H1 (cell line): ENCODE data around the gene FAM136A. TPM values are rescaled to one million over a fixed set of nuclear protein-coding genes. Genes with fewer than 3 reads are reported as not detected.

ENCODE experiments used
- CTCF ChIA-PET: fragments of 300-600 bp; sonication (Branson Sonifier 250); formaldehyde crosslinking; loops from one replicate; lab custom pipeline; 2021; ENCODE audit not compliant: partially characterized antibody; lab: Charles Lee
- POLR2A ChIA-PET: fragments of 300-600 bp; sonication (Branson Sonifier 250); formaldehyde crosslinking; loops from one replicate; lab custom pipeline; 2021; ENCODE audit warnings: inconsistent platforms; ENCODE audit not compliant: partially characterized antibody; lab: Charles Lee
- DNase-seq, 2 experiments: peaks; one replicate each; pipeline versions ENCODE4 v3.0.0 to v3.0.0-alpha.2; 2010 to 2022; ENCODE audit warnings: low spot score in 2 of 2, low read depth in 1 of 2, mixed read lengths in 1 of 2
- FAIRE-seq: peaks from 2 replicates; lab custom pipeline; 2011; peaks lifted over from hg19 to GRCh38; lab: Jason Lieb, UNC
- H2AFZ ChIP-seq: 2 replicates; pipeline ENCODE4 v1.8.1; 2012; ENCODE audit warnings: low read length, inconsistent platforms
- H2AK5ac ChIP-seq: 2 replicates; pipeline ENCODE4 v1.6.1; 2013; ENCODE audit warnings: low read depth, low read length
- H2BK120ac ChIP-seq: replicated peaks from 2 replicates; pipeline ENCODE3; 2013; ENCODE audit warnings: low read depth, low read length, inconsistent platforms
- H2BK12ac ChIP-seq: 2 replicates; pipeline ENCODE4 v1.6.1; 2013; ENCODE audit warnings: low read depth, low read length
- H2BK15ac ChIP-seq: 2 replicates; pipeline ENCODE4 v1.6.1; 2013; ENCODE audit warnings: low read length
- H2BK20ac ChIP-seq: 2 replicates; pipeline ENCODE4 v1.6.1; 2013; ENCODE audit warnings: low read length
- H2BK5ac ChIP-seq: 2 replicates; pipeline ENCODE4 v1.6.1; 2013; ENCODE audit warnings: low read depth, low read length
- H3K14ac ChIP-seq: 2 replicates; pipeline ENCODE4 v1.6.1; 2013; ENCODE audit warnings: inconsistent platforms; ENCODE audit not compliant: insufficient read length
- H3K18ac ChIP-seq: 2 replicates; pipeline ENCODE4 v1.6.1; 2013; ENCODE audit warnings: low read length; ENCODE audit errors: extremely low read depth
- H3K23ac ChIP-seq: 2 replicates; pipeline ENCODE4 v1.6.1; 2013; ENCODE audit warnings: inconsistent platforms; ENCODE audit not compliant: insufficient read length
- H3K23me2 ChIP-seq: 2 replicates; pipeline ENCODE4 v1.6.1; 2013; ENCODE audit warnings: low read depth, low read length
- H3K27ac ChIP-seq: 2 replicates; pipeline ENCODE4 v1.6.1; 2011; ENCODE audit warnings: low read depth, low read length, inconsistent platforms
- H3K27me3 ChIP-seq, 4 experiments: replicated peaks in 1 of 4; 1 replicate in 1 of 4; 2 replicates in 3 of 4; pipeline versions ENCODE4 v1.6.1 to v1.8.1; 2011 to 2013; ENCODE audit warnings: low read length in 3 of 4, mild to moderate bottlenecking in 3 of 4, inconsistent platforms in 2 of 4, mixed read lengths in 2 of 4, moderate library complexity in 1 of 4; ENCODE audit not compliant: control insufficient read depth in 3 of 4, insufficient read depth in 3 of 4; ENCODE audit errors: extremely low read depth in 1 of 4
- H3K36me3 ChIP-seq, 4 experiments: 2 replicates each; pipeline versions ENCODE4 v1.6.1 to v1.8.1; 2011 to 2013; ENCODE audit warnings: mild to moderate bottlenecking in 4 of 4, low read length in 3 of 4, moderate library complexity in 2 of 4, control low read depth in 1 of 4, inconsistent platforms in 1 of 4; ENCODE audit not compliant: insufficient read depth in 4 of 4, control insufficient read depth in 2 of 4
- H3K4ac ChIP-seq: replicated peaks from 2 replicates; pipeline ENCODE3; 2013; ENCODE audit warnings: low read length, low read depth, mixed read lengths, inconsistent platforms; ENCODE audit not compliant: insufficient read length
- H3K4me1 ChIP-seq, 4 experiments: replicated peaks in 1 of 4; 1 replicate in 1 of 4; 2 replicates in 3 of 4; pipeline versions ENCODE4 v1.6.1 to v1.8.1; 2011 to 2013; ENCODE audit warnings: low read length in 3 of 4, inconsistent platforms in 2 of 4, mixed read lengths in 1 of 4; ENCODE audit not compliant: insufficient read depth in 4 of 4, control insufficient read depth in 3 of 4
- H3K4me2 ChIP-seq, 2 experiments: 2 replicates each; pipeline versions ENCODE4 v1.6.1 to v1.8.1; 2011 to 2013; ENCODE audit warnings: low read depth in 2 of 2, low read length in 2 of 2, control low read depth in 1 of 2, inconsistent platforms in 1 of 2, mild to moderate bottlenecking in 1 of 2; ENCODE audit not compliant: insufficient read depth in 1 of 2
- H3K4me3 ChIP-seq, 4 experiments: fragments of 200-600, 300-600 bp in 1 of 4; sonication (generic), shearing (Covaris generic), sonication (Bioruptor Twin) in 1 of 4; 2 replicates each; pipeline versions ENCODE4 v1.5.1 to v1.8.1; 2011 to 2016; ENCODE audit warnings: low read length in 4 of 4, low read depth in 3 of 4, control low read depth in 2 of 4, inconsistent platforms in 2 of 4, mild to moderate bottlenecking in 2 of 4, mixed read lengths in 1 of 4, moderate library complexity in 1 of 4; ENCODE audit not compliant: insufficient read depth in 2 of 4; ENCODE audit errors: extremely low read depth in 1 of 4
- H3K56ac ChIP-seq: replicated peaks from 2 replicates; pipeline ENCODE3; 2013; ENCODE audit warnings: low read depth, mild to moderate bottlenecking, mixed read lengths, low read length, inconsistent platforms; ENCODE audit not compliant: insufficient read length
- H3K79me1 ChIP-seq: 2 replicates; pipeline ENCODE4 v1.6.1; 2013; ENCODE audit warnings: low read depth, low read length, control low read depth
- H3K79me2 ChIP-seq, 2 experiments: 2 replicates each; pipeline versions ENCODE4 v1.6.1 to v1.8.1; 2012 to 2013; ENCODE audit warnings: low read length in 2 of 2, mild to moderate bottlenecking in 2 of 2, inconsistent platforms in 1 of 2; ENCODE audit not compliant: insufficient read depth in 2 of 2, control insufficient read depth in 1 of 2
- H3K9ac ChIP-seq, 4 experiments: replicated peaks in 1 of 4; 1 replicate in 1 of 4; 2 replicates in 3 of 4; pipeline versions ENCODE4 v1.6.1 to v1.8.1; 2011 to 2013; ENCODE audit warnings: low read depth in 3 of 4, low read length in 3 of 4, control low read depth in 2 of 4, mild to moderate bottlenecking in 2 of 4, moderate library complexity in 2 of 4, inconsistent platforms in 1 of 4; ENCODE audit errors: extremely low read depth in 1 of 4
- H3K9me3 ChIP-seq, 2 experiments: 2 replicates each; pipeline versions ENCODE4 v1.6.1 to v1.8.1; 2012 to 2013; ENCODE audit warnings: mild to moderate bottlenecking in 2 of 2, moderate library complexity in 2 of 2, control low read depth in 1 of 2, inconsistent platforms in 1 of 2, low read depth in 1 of 2, low read length in 1 of 2, mixed read lengths in 1 of 2; ENCODE audit not compliant: insufficient read depth in 2 of 2
- H4K20me1 ChIP-seq, 2 experiments: replicated peaks in 1 of 2; 2 replicates each; pipeline versions ENCODE3 to v1.8.1; 2011 to 2013; ENCODE audit warnings: inconsistent platforms in 2 of 2, low read length in 2 of 2, mild to moderate bottlenecking in 1 of 2; ENCODE audit not compliant: insufficient read depth in 2 of 2, control insufficient read depth in 1 of 2
- H4K5ac ChIP-seq: 2 replicates; pipeline ENCODE4 v1.6.1; 2013; ENCODE audit warnings: low read length, low read depth, mixed read lengths, inconsistent platforms; ENCODE audit not compliant: insufficient read length
- H4K8ac ChIP-seq: 2 replicates; pipeline ENCODE4 v1.8.0; 2013; ENCODE audit warnings: mild to moderate bottlenecking, moderate library complexity, low read length, inconsistent platforms; ENCODE audit not compliant: insufficient read depth; ENCODE audit errors: extremely low read depth
- H4K91ac ChIP-seq: replicated peaks from 2 replicates; pipeline ENCODE3; 2013; ENCODE audit warnings: low read length, mixed read lengths, inconsistent platforms; ENCODE audit not compliant: insufficient read length
- JUND ChIP-seq: IDR thresholded peaks from 2 replicates; pipeline ENCODE4 v1.6.1; 2011; ENCODE audit warnings: mild to moderate bottlenecking, improper control_type of control experiment, low read length
- WGBS, 2 experiments: shearing (Covaris generic) in 1 of 2; methylation state at CpG; one replicate each; pipeline versions ENCODE4 v1.1.6 to v1.1.7; 2013 to 2015; ENCODE audit warnings: low lambda C conversion rate in 2 of 2, mixed read lengths in 2 of 2, inconsistent platforms in 1 of 2, low coverage in 1 of 2, missing lambda C conversion rate in 1 of 2; ENCODE audit not compliant: insufficient replicate concordance in 2 of 2, insufficient coverage in 1 of 2, insufficient read length in 1 of 2; ENCODE audit errors: extremely low coverage in 1 of 2, missing lambda C conversion rate in 1 of 2; 5-methylcytosine and 5-hydroxymethylcytosine counted together
- polyA plus RNA-seq, 7 experiments: library from polyadenylated mRNA; depleted of rRNA in 3 of 7; stranded (reverse) in 5 of 7; unstranded in 2 of 7; fragments of >200 nt in 5 of 7; fragments of 200-250 nt in 2 of 7; gene quantifications; 1 replicate in 5 of 7; 2 replicates in 1 of 7; 4 replicates in 1 of 7; pipeline versions ENCODE4 v1.2.1 to v1.2.3, GENCODE V29; 2011 to 2013; ENCODE audit warnings: missing spikeins in 2 of 7, mixed read lengths in 2 of 7
- total RNA-seq: library from RNA; stranded (reverse); fragmentation: NEBNext Ultra II Directional; extraction: Animal tissue kit (Norgen Biotek cat#: 25700); gene quantifications from 2 replicates; pipeline ENCODE4 v1.2.1, GENCODE V29; 2021

FAM136A gene
- total and polyA plus RNA-seq, 2 of the 8 experiments (the other 6 are each of a cell fraction or from before 2014, with no cell fraction given) = 58.2 to 122 TPM

DNA sequence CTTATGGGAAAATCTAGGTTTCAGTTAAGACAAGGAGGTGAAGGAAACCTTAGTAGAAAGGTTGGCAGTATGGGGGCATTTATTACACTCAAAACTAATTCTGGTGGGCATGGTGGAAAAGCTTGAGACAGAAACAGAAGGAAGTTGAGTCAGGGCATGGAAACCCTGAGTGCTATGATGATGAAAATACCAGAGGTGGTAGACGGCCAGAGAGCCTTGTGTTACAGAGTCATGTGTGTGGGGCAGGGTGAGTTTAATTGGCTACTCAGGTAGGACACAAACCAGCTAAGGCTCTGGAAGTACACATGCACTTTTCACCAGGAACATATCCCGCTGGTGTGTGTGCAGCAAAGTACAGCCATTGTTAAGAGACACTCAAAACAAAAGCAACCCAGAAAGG is 20.7 kb upstream of the FAM136A start:
- Histone ChIP-seq H2AK5ac (no peak overlapping the region), H3K4me2 (no peak overlapping the region), H3K18ac (no peak overlapping the region), H2BK20ac (no peak overlapping the region), H3K4ac (no peak overlapping the region), H4K20me1 (no peaks in the 10 kb centered on the region), H2BK12ac (no peak overlapping the region), H3K27ac (no peak overlapping the region), H3K9ac (no peak overlapping the region), H2BK120ac (no peak overlapping the region), H3K9me3 (no peaks in the 10 kb centered on the region), H3K14ac (no peak overlapping the region), H2AFZ (no peak overlapping the region), H4K91ac (no peak overlapping the region), H2BK5ac (no peak overlapping the region), H2BK15ac (no peak overlapping the region), H4K8ac (no peak overlapping the region), H3K4me1 (no peaks in the 10 kb centered on the region), H3K79me1 (no peaks in the 10 kb centered on the region), H3K27me3 (no peaks in the 10 kb centered on the region; a peak in 1 of 7 replicates), H3K4me3 (no peak overlapping the region), H3K36me3 (no peaks in the 10 kb centered on the region), H4K5ac (no peak overlapping the region), H3K79me2 (no peaks in the 10 kb centered on the region), H3K23me2 (no peaks in the 10 kb centered on the region), H3K23ac (no peak overlapping the region), H3K56ac (no peak overlapping the region)
- CTCF ChIA-PET = interaction anchor here (1.5 to 2.3 kb wide), 4 partner anchors 17 to 325 kb away, joined by 3 to 9 read pairs (median 6); partner anchors contain the start of gene FAM136A
- 90% methylated on average over 2 of the region's 2 CpGs; no CpG with 5 or more reads in 1 of the 2 experiments for WGBS, 2 experiments
- FAIRE-seq (no peak), DNase-seq (no peak)
- POLR2A ChIA-PET = interaction anchor here (1.2 kb wide), 1 partner anchor 21 kb away, joined by 3 read pairs; the partner anchor contains the start of gene FAM136A
- no peak for TF ChIP-seq JUND
